ENCODE measurements around the gene TET2.

The TET2 gene

GRCh38 chr4:105146276-105147015, at the start of gene TET2:
TET2 (plus strand) TSS chr4:105146876; CDS start chr4:105233943, 87,067 bp downstream.
- peak; percentile 60 for DNase-seq (ENCODE audit: low read depth, low spot score)

GRCh38 chr4:105102016-105102415, 44.7 kb upstream of the TET2 start:
- DNase-seq (ENCODE audit: low read depth, low spot score) = no peak

- DNase-seq (ENCODE audit: low read depth, low spot score) = no peak
Observed at GRCh38 chr4:105106426-105106825, 40.2 kb upstream of the TET2 start.

- DNase-seq (ENCODE audit: low read depth, low spot score) = no peak
Observed at GRCh38 chr4:105107095-105107856, 39.4 kb upstream of the TET2 start.

- DNase-seq (ENCODE audit: low read depth, low spot score) = no peak
Observed at GRCh38 chr4:105108971-105109370, 37.7 kb upstream of the TET2 start.

GRCh38 chr4:105112274-105112673, 34.4 kb upstream of the TET2 start:
- DNase-seq (ENCODE audit: low read depth, low spot score) = no peak

- DNase-seq (ENCODE audit: low read depth, low spot score) = no peak
Observed at GRCh38 chr4:105113800-105114199, 32.9 kb upstream of the TET2 start.

- DNase-seq (ENCODE audit: low read depth, low spot score) = no peak
Observed at GRCh38 chr4:105116616-105117319, 29.9 kb upstream of the TET2 start.

GRCh38 chr4:105119356-105119755, 27.3 kb upstream of the TET2 start:
- DNase-seq (ENCODE audit: low read depth, low spot score) = no peak

- DNase-seq (ENCODE audit: low read depth, low spot score) = no peak
Observed at GRCh38 chr4:105120626-105121025, 26.1 kb upstream of the TET2 start.

- no peak for DNase-seq (ENCODE audit: low read depth, low spot score)
Observed at GRCh38 chr4:105122350-105122749, 24.3 kb upstream of the TET2 start.

GRCh38 chr4:105126311-105127169, 20.1 kb upstream of the TET2 start:
- no peak for DNase-seq (ENCODE audit: low read depth, low spot score)

GRCh38 chr4:105127170-105127445, 19.6 kb upstream of the TET2 start:
- no peak for DNase-seq (ENCODE audit: low read depth, low spot score)

GRCh38 chr4:105128208-105128607, 18.5 kb upstream of the TET2 start:
- DNase-seq (ENCODE audit: low read depth, low spot score) = no peak

- DNase-seq (ENCODE audit: low read depth, low spot score) = no peak
Observed at GRCh38 chr4:105129286-105130040, 17.2 kb upstream of the TET2 start.

GRCh38 chr4:105130945-105131344, 15.7 kb upstream of the TET2 start:
- no peak for DNase-seq (ENCODE audit: low read depth, low spot score)

- no peak for DNase-seq (ENCODE audit: low read depth, low spot score)
Observed at GRCh38 chr4:105133976-105134375, 12.7 kb upstream of the TET2 start.

- DNase-seq (ENCODE audit: low read depth, low spot score) = no peak
Observed at GRCh38 chr4:105135785-105136184, 10.9 kb upstream of the TET2 start.

- DNase-seq (ENCODE audit: low read depth, low spot score) = no peak
Observed at GRCh38 chr4:105137121-105137875, 9.4 kb upstream of the TET2 start.

- no peak for DNase-seq (ENCODE audit: low read depth, low spot score)
Observed at GRCh38 chr4:105139646-105140045, 7.0 kb upstream of the TET2 start.
